GM12872 (cell line): Measurements from ENCODE around the gene SHMT2.

ENCODE experiments used
- CTCF ChIP-seq: IDR thresholded peaks from 3 replicates; pipeline ENCODE4 v1.5.1; 2011; ENCODE audit warnings: low read depth, mild to moderate bottlenecking, low read length, moderate library complexity; ENCODE audit not compliant: insufficient read depth

The SHMT2 gene

DNA sequence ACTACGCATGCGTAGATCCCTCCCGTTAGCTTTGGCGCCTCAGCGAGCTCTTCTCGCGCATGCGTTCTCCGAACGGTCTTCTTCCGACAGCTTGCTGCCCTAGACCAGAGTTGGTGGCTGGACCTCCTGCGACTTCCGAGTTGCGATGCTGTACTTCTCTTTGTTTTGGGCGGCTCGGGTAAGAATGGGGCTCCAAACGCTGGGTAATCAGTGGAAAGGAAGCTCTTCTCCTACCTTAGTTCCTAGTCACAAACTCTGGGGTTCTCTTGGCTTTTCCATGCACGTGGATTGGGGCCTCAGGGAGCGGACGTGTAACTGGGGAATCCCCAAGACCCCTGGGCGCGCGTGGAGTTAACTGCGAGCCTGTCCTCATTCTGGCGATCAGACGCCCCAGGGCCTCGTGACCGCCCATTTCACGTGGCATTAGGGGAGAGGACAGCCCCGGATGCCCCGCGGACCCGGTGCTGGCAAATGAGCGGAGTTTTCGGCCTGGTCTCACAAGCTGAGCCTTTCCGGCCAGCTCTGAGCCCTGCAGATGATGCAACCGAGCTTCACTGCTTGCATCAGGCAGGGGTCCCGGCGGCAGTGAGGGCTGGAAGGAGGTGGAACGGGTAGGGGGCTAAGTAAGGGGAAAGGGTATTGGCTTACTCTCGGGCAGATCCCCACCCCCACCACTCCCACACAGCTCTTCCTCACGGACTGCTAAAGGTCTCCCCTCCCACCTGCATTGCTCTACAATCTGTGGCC lies at the start of gene SHMT2:
Gene SHMT2, plus strand, starts transcription at position 78 of the 747 bp plus-strand sequence. Its CDS starts 68 bp downstream, at position 146.
- TF ChIP-seq CTCF, result no peak

DNA sequence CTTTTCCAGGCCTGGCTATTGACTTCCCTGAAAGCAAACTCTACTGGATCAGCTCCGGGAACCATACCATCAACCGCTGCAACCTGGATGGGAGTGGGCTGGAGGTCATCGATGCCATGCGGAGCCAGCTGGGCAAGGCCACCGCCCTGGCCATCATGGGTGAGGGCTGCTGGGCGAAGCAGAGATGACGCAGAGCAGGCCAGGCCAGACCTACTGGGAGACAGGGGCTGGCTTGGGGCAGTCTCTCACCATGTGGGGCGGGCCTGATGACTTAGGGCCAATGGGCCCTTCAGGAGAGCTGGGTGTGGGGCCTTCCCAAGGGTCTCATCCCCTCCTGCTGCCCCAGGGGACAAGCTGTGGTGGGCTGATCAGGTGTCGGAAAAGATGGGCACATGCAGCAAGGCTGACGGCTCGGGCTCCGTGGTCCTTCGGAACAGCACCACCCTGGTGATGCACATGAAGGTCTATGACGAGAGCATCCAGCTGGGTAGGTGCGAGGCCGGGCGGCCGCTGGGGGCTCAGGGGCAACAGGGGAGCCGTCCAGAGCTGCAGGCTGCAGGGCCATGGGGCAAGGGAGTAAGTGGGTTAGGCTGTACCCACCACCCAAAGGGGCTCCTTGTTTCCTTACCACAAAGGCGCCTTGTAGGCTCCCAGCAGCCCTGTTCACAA lies 49.1 kb upstream of the SHMT2 start:
- TF ChIP-seq CTCF, result no peak

- no peak for TF ChIP-seq CTCF
Observed at GRCh38 chr12:57181072-57181471, 48.4 kb upstream of the SHMT2 start.

DNA sequence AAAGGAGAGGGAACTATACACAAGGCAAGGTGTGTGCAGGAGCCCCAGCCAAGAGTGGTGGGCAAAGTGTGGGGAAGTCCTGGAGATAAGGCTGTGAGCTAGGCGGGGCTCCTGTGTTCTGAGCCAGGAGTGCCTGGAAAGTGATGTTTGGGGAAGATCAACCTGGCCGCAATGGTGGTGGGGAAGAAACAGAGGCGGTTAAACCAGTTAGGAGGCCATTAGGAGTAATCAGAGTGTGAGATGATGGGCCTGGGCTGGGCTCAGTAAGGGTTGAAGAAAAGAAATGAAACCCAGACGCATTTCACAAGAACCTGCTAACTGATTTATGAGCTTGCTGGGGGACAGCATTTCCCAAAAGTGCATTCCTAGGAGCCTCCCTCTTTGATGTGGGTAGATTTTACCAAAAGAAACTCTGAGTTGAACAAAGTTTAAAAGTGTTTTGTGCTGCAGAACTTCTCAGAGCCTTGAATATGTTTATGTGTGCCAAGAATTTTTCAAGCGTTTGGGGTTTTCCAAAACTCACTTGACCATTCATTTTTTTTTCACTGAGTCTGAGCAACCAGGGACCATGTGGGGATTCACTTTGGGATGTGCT lies 47.9 kb upstream of the SHMT2 start:
- no peak for TF ChIP-seq CTCF

GRCh38 chr12:57182918-57183575 lies 46.5 kb upstream of the SHMT2 start:
- peak; percentile 97 for TF ChIP-seq CTCF

- no peak for TF ChIP-seq CTCF
Observed at GRCh38 chr12:57183939-57184725, 45.4 kb upstream of the SHMT2 start.
